ENCODE measurements around the gene DGKG. TPM values are rescaled to one million over a fixed set of nuclear protein-coding genes. Genes with fewer than 3 reads are reported as not detected.

Gene DGKG
- total and polyA plus RNA-seq, 9 of the 15 experiments (the other 6 are each of a cell fraction or from before 2014, with no cell fraction given): 0.01 to 0.36 (median 0.15) TPM

GRCh38 chr3:186132487-186132886, 229.5 kb downstream of the DGKG start (continued):
- TF ChIP-seq, protein P1, sequence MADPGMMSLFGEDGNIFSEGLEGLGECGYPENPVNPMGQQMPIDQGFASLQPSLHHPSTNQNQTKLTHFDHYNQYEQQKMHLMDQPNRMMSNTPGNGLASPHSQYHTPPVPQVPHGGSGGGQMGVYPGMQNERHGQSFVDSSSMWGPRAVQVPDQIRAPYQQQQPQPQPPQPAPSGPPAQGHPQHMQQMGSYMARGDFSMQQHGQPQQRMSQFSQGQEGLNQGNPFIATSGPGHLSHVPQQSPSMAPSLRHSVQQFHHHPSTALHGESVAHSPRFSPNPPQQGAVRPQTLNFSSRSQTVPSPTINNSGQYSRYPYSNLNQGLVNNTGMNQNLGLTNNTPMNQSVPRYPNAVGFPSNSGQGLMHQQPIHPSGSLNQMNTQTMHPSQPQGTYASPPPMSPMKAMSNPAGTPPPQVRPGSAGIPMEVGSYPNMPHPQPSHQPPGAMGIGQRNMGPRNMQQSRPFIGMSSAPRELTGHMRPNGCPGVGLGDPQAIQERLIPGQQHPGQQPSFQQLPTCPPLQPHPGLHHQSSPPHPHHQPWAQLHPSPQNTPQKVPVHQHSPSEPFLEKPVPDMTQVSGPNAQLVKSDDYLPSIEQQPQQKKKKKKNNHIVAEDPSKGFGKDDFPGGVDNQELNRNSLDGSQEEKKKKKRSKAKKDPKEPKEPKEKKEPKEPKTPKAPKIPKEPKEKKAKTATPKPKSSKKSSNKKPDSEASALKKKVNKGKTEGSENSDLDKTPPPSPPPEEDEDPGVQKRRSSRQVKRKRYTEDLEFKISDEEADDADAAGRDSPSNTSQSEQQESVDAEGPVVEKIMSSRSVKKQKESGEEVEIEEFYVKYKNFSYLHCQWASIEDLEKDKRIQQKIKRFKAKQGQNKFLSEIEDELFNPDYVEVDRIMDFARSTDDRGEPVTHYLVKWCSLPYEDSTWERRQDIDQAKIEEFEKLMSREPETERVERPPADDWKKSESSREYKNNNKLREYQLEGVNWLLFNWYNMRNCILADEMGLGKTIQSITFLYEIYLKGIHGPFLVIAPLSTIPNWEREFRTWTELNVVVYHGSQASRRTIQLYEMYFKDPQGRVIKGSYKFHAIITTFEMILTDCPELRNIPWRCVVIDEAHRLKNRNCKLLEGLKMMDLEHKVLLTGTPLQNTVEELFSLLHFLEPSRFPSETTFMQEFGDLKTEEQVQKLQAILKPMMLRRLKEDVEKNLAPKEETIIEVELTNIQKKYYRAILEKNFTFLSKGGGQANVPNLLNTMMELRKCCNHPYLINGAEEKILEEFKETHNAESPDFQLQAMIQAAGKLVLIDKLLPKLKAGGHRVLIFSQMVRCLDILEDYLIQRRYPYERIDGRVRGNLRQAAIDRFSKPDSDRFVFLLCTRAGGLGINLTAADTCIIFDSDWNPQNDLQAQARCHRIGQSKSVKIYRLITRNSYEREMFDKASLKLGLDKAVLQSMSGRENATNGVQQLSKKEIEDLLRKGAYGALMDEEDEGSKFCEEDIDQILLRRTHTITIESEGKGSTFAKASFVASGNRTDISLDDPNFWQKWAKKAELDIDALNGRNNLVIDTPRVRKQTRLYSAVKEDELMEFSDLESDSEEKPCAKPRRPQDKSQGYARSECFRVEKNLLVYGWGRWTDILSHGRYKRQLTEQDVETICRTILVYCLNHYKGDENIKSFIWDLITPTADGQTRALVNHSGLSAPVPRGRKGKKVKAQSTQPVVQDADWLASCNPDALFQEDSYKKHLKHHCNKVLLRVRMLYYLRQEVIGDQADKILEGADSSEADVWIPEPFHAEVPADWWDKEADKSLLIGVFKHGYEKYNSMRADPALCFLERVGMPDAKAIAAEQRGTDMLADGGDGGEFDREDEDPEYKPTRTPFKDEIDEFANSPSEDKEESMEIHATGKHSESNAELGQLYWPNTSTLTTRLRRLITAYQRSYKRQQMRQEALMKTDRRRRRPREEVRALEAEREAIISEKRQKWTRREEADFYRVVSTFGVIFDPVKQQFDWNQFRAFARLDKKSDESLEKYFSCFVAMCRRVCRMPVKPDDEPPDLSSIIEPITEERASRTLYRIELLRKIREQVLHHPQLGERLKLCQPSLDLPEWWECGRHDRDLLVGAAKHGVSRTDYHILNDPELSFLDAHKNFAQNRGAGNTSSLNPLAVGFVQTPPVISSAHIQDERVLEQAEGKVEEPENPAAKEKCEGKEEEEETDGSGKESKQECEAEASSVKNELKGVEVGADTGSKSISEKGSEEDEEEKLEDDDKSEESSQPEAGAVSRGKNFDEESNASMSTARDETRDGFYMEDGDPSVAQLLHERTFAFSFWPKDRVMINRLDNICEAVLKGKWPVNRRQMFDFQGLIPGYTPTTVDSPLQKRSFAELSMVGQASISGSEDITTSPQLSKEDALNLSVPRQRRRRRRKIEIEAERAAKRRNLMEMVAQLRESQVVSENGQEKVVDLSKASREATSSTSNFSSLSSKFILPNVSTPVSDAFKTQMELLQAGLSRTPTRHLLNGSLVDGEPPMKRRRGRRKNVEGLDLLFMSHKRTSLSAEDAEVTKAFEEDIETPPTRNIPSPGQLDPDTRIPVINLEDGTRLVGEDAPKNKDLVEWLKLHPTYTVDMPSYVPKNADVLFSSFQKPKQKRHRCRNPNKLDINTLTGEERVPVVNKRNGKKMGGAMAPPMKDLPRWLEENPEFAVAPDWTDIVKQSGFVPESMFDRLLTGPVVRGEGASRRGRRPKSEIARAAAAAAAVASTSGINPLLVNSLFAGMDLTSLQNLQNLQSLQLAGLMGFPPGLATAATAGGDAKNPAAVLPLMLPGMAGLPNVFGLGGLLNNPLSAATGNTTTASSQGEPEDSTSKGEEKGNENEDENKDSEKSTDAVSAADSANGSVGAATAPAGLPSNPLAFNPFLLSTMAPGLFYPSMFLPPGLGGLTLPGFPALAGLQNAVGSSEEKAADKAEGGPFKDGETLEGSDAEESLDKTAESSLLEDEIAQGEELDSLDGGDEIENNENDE (IDR thresholded peaks at IDR 0.05; ENCODE audit: low read depth, low read length): no peak
- TF ChIP-seq RUNX1 (IDR thresholded peaks at IDR 0.05; ENCODE audit: low read depth): no peak
- no peak for TF ChIP-seq ZNF511 (CRISPR knock-in tag; IDR thresholded peaks at IDR 0.05)
- no peak for TF ChIP-seq ETV6 (IDR thresholded peaks at IDR 0.05; ENCODE audit: borderline replicate concordance in 1 of 2, low read depth in 2 of 2, low read length in 1 of 2)
- no peak for TF ChIP-seq ETV6 (CRISPR knock-in tag; IDR thresholded peaks at IDR 0.05; ENCODE audit: borderline replicate concordance)
- no peak for TF ChIP-seq RFX5 (IDR thresholded peaks at IDR 0.05; ENCODE audit: low read depth, low read length)
- no peak for TF ChIP-seq DMBX1 (CRISPR knock-in tag; IDR thresholded peaks at IDR 0.05; ENCODE audit: borderline replicate concordance)
